ENCODE measurements around the gene NPFFR1. TPM values are rescaled to one million over a fixed set of nuclear protein-coding genes. Genes with fewer than 3 reads are reported as not detected.
A peak's percentile ranks its signal among the peaks of the same experiment; 100 is the strongest.

NPFFR1 gene
- total RNA-seq (2014; rRNA removed; shearing (Covaris generic)) = 0.03 and 0.08 TPM in 2 replicates
- 0.05 TPM in 1 of 2 replicates, not detected in the other for polyA plus RNA-seq (2016; fragmentation: Nextera tagmentation; extraction: Ambion mirVana)
- long read RNA-seq = 0 reads

GRCh38 chr10:70283445-70284399, at the start of gene NPFFR1:
NPFFR1 (minus strand) TSS chr10:70284004; CDS start chr10:70283676, 328 bp downstream.
- H2AFZ ChIP-seq = peak within 1 kb of the TSS; percentile 98
- H3K27ac Mint-ChIP-seq = no peak within 1 kb of the TSS
- ATAC-seq (peak; percentile 96), DNase-seq (ENCODE audit: low spot score) (peak; percentile 82)
- no peaks in the 10 kb centered on the region for H3K9me2 ChIP-seq (ENCODE audit: insufficient read depth)
- peak within 1 kb of the TSS; percentile 79 for H3K4me2 ChIP-seq
- peak within 1 kb of the TSS; percentile 68 for H3K4me3 Mint-ChIP-seq
- peaks cover 5% of the 10 kb centered on the region; the same call in 1 of the 2 replicates for H4K20me1 ChIP-seq (replicated peaks; ENCODE audit: insufficient read depth)
- H3F3A ChIP-seq (replicated peaks; ENCODE audit: low read depth) = no peaks in the 10 kb centered on the region; the same call in 1 of the 2 replicates
- peaks cover 47% of the 10 kb centered on the region for H3K27me3 ChIP-seq (ENCODE audit: insufficient read depth)
- H3K36me3 ChIP-seq (ENCODE audit: insufficient read depth) = no peaks in the 10 kb centered on the region
- H3K27me3 Mint-ChIP-seq (ENCODE audit: insufficient read depth, low read depth, poor library complexity) = peaks cover 21% of the 10 kb centered on the region
- no peaks in the 10 kb centered on the region for H3K79me2 ChIP-seq (replicated peaks; ENCODE audit: insufficient read depth)
- H3K4me3 ChIP-seq = peak within 1 kb of the TSS; percentile 59
- no peak within 1 kb of the TSS for H3K27ac ChIP-seq (ENCODE audit: low read depth)
- H3K4me1 ChIP-seq (ENCODE audit: insufficient read depth) = no peaks in the 10 kb centered on the region; the same call in 1 of the 2 replicates
- no peak for TF ChIP-seq CREB1 (CRISPR knock-in tag; IDR thresholded peaks at IDR 0.05; ENCODE audit: low read depth)
- TF ChIP-seq NANOG (IDR thresholded peaks at IDR 0.05; ENCODE audit: borderline replicate concordance) = no peak
- no peak for TF ChIP-seq JUNB (IDR thresholded peaks at IDR 0.05; ENCODE audit: unreplicated experiment)
- TF ChIP-seq, protein P1, sequence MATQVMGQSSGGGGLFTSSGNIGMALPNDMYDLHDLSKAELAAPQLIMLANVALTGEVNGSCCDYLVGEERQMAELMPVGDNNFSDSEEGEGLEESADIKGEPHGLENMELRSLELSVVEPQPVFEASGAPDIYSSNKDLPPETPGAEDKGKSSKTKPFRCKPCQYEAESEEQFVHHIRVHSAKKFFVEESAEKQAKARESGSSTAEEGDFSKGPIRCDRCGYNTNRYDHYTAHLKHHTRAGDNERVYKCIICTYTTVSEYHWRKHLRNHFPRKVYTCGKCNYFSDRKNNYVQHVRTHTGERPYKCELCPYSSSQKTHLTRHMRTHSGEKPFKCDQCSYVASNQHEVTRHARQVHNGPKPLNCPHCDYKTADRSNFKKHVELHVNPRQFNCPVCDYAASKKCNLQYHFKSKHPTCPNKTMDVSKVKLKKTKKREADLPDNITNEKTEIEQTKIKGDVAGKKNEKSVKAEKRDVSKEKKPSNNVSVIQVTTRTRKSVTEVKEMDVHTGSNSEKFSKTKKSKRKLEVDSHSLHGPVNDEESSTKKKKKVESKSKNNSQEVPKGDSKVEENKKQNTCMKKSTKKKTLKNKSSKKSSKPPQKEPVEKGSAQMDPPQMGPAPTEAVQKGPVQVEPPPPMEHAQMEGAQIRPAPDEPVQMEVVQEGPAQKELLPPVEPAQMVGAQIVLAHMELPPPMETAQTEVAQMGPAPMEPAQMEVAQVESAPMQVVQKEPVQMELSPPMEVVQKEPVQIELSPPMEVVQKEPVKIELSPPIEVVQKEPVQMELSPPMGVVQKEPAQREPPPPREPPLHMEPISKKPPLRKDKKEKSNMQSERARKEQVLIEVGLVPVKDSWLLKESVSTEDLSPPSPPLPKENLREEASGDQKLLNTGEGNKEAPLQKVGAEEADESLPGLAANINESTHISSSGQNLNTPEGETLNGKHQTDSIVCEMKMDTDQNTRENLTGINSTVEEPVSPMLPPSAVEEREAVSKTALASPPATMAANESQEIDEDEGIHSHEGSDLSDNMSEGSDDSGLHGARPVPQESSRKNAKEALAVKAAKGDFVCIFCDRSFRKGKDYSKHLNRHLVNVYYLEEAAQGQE (IDR thresholded peaks at IDR 0.05; ENCODE audit: unreplicated experiment) = no peak
- TF ChIP-seq, protein P2, sequence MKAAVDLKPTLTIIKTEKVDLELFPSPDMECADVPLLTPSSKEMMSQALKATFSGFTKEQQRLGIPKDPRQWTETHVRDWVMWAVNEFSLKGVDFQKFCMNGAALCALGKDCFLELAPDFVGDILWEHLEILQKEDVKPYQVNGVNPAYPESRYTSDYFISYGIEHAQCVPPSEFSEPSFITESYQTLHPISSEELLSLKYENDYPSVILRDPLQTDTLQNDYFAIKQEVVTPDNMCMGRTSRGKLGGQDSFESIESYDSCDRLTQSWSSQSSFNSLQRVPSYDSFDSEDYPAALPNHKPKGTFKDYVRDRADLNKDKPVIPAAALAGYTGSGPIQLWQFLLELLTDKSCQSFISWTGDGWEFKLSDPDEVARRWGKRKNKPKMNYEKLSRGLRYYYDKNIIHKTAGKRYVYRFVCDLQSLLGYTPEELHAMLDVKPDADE (IDR thresholded peaks at IDR 0.05) = no peak
- no peak for TF ChIP-seq EZH2phosphoT487 (IDR thresholded peaks at IDR 0.05; ENCODE audit: unreplicated experiment)
- TF ChIP-seq, protein P3, sequence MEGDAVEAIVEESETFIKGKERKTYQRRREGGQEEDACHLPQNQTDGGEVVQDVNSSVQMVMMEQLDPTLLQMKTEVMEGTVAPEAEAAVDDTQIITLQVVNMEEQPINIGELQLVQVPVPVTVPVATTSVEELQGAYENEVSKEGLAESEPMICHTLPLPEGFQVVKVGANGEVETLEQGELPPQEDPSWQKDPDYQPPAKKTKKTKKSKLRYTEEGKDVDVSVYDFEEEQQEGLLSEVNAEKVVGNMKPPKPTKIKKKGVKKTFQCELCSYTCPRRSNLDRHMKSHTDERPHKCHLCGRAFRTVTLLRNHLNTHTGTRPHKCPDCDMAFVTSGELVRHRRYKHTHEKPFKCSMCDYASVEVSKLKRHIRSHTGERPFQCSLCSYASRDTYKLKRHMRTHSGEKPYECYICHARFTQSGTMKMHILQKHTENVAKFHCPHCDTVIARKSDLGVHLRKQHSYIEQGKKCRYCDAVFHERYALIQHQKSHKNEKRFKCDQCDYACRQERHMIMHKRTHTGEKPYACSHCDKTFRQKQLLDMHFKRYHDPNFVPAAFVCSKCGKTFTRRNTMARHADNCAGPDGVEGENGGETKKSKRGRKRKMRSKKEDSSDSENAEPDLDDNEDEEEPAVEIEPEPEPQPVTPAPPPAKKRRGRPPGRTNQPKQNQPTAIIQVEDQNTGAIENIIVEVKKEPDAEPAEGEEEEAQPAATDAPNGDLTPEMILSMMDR (conservative IDR thresholded peaks at IDR 0.05; ENCODE audit: low read depth in 2 of 2) = peak in 1 of 2 experiments; percentile 56; a peak in 2 of 4 replicates
- TF ChIP-seq EZH2 (IDR thresholded peaks at IDR 0.05; ENCODE audit: low read depth, unreplicated experiment) = no peak
- H3K9me3 Mint-ChIP-seq = no peaks in the 10 kb centered on the region
- no peaks in the 10 kb centered on the region for H3K36me3 Mint-ChIP-seq (ENCODE audit: low read depth)
- H3K4me1 Mint-ChIP-seq = no peaks in the 10 kb centered on the region; the same call in 2 of the 3 replicates
